Vagina (tissue), 2 donors: ENCODE results near the gene SCARF1.

ENCODE experiments used
- POLR2A ChIP-seq, 2 donors: fragments of 450-650 bp; IDR thresholded peaks; one replicate each; pipeline ENCODE4 v1.6.1; 2017; ENCODE audit warnings: antibody characterized with exemption in 2 of 2, mild to moderate bottlenecking in 2 of 2, moderate library complexity in 2 of 2
- POLR2AphosphoS5 ChIP-seq, 2 donors: sonication (generic); formaldehyde crosslinking; IDR thresholded peaks; one replicate each; pipeline ENCODE4 v1.9.0; 2017; ENCODE audit warnings: antibody characterized with exemption in 2 of 2, mild to moderate bottlenecking in 2 of 2, low read depth in 1 of 2; ENCODE audit not compliant: insufficient read depth in 1 of 2
- TF ChIP-seq, protein P1 (sequence below), 3 experiments: fragments of 450-650 bp in 2 of 3; fragments of 200-600 bp in 1 of 3; sonication (generic) in 1 of 3; IDR thresholded peaks; one replicate each; pipeline ENCODE4 v1.5.1; 2017 to 2019; ENCODE audit warnings: antibody characterized with exemption in 3 of 3, mild to moderate bottlenecking in 2 of 3, moderate library complexity in 2 of 3

DNA sequence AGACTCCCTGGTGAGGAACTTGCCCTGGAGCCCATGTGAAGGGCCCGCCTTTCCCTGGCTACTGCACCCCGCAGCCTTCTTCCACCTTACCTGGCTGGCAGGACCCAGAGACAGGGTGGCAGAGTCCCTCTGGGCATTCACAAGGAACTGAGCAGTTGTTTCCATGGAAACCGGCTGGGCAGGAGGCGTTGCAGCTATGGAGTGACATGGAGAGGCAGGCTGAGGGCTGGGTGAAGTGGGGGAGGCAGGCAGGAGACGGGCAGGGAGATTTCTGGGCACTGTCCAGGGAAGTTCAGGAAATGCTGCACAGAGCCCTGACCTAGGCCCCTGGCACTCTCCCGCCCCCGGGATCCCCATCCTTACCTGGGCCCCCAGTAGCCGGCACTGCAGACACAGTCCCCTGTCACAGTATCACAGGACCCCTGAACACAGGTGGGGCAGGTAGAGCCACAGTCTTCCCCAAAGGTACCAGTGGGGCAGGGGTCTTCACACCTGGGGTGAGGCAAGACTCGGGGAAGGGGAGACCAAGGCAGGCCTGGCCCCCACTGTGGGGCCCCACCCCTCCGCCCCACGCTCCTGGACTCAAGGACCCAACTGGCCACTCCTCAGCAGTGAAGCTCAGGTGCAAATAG is 5.9 kb downstream of the SCARF1 start:
- TF ChIP-seq, protein P1, sequence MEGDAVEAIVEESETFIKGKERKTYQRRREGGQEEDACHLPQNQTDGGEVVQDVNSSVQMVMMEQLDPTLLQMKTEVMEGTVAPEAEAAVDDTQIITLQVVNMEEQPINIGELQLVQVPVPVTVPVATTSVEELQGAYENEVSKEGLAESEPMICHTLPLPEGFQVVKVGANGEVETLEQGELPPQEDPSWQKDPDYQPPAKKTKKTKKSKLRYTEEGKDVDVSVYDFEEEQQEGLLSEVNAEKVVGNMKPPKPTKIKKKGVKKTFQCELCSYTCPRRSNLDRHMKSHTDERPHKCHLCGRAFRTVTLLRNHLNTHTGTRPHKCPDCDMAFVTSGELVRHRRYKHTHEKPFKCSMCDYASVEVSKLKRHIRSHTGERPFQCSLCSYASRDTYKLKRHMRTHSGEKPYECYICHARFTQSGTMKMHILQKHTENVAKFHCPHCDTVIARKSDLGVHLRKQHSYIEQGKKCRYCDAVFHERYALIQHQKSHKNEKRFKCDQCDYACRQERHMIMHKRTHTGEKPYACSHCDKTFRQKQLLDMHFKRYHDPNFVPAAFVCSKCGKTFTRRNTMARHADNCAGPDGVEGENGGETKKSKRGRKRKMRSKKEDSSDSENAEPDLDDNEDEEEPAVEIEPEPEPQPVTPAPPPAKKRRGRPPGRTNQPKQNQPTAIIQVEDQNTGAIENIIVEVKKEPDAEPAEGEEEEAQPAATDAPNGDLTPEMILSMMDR (IDR thresholded peaks at IDR 0.05) = no peak
- TF ChIP-seq POLR2A (IDR thresholded peaks at IDR 0.05) (no peak), POLR2AphosphoS5 (IDR thresholded peaks at IDR 0.05; ENCODE audit: insufficient read depth in 1 of 2, low read depth in 1 of 2) (no peak)
